Right lobe of liver (tissue), 4 donors: Measurements from ENCODE around the gene KCTD21.

Source experiments
- POLR2A ChIP-seq: fragments of 450-650 bp; IDR thresholded peaks from one replicate; pipeline ENCODE4 v1.6.1; 2017; ENCODE audit warnings: antibody characterized with exemption, mild to moderate bottlenecking
- TF ChIP-seq, protein P1 (sequence below), 4 donors: fragments of 200-600 bp in 3 of 4; fragments of 450-650 bp in 1 of 4; IDR thresholded peaks; one replicate each; pipeline versions ENCODE4 v1.5.1 to v1.8.0; 2016 to 2022; ENCODE audit warnings: antibody characterized with exemption in 4 of 4, mild to moderate bottlenecking in 2 of 4
- donor health status: DM: no; HTN: no; CAD: no.
- donor health status: DM: no; HTN: no; CAD: no.
- donor health status: DM: no; HTN: yes; CAD: no.

DNA sequence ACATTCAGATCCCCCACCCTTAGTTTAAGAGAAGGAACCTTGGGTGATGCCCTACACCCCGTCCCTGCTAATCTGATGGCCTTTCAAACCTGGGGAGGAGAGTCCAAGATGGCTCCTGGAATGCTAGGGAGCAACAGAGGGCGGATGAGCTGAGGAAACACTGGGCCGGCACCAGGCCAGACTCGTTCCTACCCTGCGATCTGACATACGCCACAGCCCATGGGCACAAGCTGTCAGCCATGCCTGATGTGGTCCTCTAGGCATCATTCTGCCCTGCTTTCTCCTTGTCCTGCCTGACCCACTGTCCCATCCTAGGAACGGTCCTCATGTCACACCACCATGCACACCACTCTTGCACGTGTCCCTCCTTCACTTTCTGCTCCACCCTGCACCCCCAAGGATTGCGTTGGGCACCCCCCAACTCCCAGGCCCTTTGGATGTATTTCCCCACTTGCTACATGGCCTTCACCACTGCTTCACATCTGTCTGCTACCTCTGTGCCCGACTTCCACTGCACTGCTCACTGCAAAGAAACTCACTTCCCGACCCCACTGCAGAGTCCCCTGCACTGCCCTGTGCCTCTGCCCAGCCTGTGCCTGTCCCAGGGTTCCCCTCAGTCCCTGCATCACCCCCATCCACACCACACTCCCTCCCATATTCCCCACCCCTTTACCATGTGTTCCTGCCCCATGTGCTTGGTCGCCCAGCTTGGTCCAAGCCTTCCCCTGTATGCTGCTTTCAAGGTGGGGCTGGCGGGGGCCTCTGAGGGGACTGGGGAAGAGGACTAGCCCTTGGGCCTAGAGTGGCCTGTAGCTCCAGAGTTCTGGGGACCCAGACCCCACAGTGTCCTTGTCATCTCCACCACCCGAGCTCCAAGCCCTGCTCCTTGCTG is 29.5 kb upstream of the KCTD21 start:
- no peak for TF ChIP-seq POLR2A
- TF ChIP-seq, protein P1, sequence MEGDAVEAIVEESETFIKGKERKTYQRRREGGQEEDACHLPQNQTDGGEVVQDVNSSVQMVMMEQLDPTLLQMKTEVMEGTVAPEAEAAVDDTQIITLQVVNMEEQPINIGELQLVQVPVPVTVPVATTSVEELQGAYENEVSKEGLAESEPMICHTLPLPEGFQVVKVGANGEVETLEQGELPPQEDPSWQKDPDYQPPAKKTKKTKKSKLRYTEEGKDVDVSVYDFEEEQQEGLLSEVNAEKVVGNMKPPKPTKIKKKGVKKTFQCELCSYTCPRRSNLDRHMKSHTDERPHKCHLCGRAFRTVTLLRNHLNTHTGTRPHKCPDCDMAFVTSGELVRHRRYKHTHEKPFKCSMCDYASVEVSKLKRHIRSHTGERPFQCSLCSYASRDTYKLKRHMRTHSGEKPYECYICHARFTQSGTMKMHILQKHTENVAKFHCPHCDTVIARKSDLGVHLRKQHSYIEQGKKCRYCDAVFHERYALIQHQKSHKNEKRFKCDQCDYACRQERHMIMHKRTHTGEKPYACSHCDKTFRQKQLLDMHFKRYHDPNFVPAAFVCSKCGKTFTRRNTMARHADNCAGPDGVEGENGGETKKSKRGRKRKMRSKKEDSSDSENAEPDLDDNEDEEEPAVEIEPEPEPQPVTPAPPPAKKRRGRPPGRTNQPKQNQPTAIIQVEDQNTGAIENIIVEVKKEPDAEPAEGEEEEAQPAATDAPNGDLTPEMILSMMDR (IDR thresholded peaks at IDR 0.05), result no peak
